ENCODE measurements around the gene GNG2.

GRCh38 chr14:51950007-51950406 is 89.6 kb downstream of the GNG2 start:
- no peak for TF ChIP-seq YY1 (IDR thresholded peaks at IDR 0.05; ENCODE audit: insufficient read depth, insufficient read length)
- TF ChIP-seq ZNF274 (IDR thresholded peaks at IDR 0.05; ENCODE audit: low read depth, low read length): no peak
